Activated naive CD8-positive, alpha-beta T cell (primary cell): ENCODE data around the gene UCMA.
"Not testable (repeated sequence)": the region's sequence is repeated elsewhere in the genome, so short reads cannot be mapped to it uniquely, and the experiment has no call there.

Experiments
- H3K27ac Mint-ChIP-seq: one replicate; pipeline ENCODE4 v1.8.0; 2021; ENCODE audit warnings: mixed read lengths
- H3K27me3 Mint-ChIP-seq: one replicate; pipeline ENCODE4 v1.8.0; 2021; ENCODE audit warnings: mixed read lengths
- H3K36me3 Mint-ChIP-seq: one replicate; pipeline ENCODE4 v1.8.0; 2021; ENCODE audit warnings: mixed read lengths
- H3K4me1 Mint-ChIP-seq: one replicate; pipeline ENCODE4 v1.8.0; 2021; ENCODE audit warnings: low read depth, mixed read lengths
- H3K4me3 Mint-ChIP-seq: one replicate; pipeline ENCODE4 v1.8.0; 2021; ENCODE audit warnings: mild to moderate bottlenecking, mixed read lengths
- H3K9me3 Mint-ChIP-seq: one replicate; pipeline ENCODE4 v1.8.0; 2021; ENCODE audit warnings: low read depth, mixed read lengths

Gene UCMA

GRCh38 chr10:13234172-13234571, at the start of gene UCMA:
UCMA (minus strand) TSS chr10:13234374; CDS start chr10:13234258, 116 bp downstream.
- Mint-ChIP-seq H3K4me3 (no peak within 1 kb of the TSS), H3K27ac (no peak within 1 kb of the TSS), H3K4me1 (no peaks in the 10 kb centered on the region), H3K27me3 (no peaks in the 10 kb centered on the region), H3K36me3 (no peaks in the 10 kb centered on the region), H3K9me3 (no peaks in the 10 kb centered on the region)

GRCh38 chr10:13282348-13282747, 48.2 kb upstream of the UCMA start:
- not testable (repeated sequence) for H3K4me3 Mint-ChIP-seq, H3K4me1 Mint-ChIP-seq, H3K27me3 Mint-ChIP-seq, H3K36me3 Mint-ChIP-seq, H3K27ac Mint-ChIP-seq, H3K9me3 Mint-ChIP-seq

GRCh38 chr10:13276749-13277365, 42.7 kb upstream of the UCMA start:
- H3K4me3 Mint-ChIP-seq, result no peak overlapping the region
- H3K27ac Mint-ChIP-seq, result no peak overlapping the region

GRCh38 chr10:13276146-13276545, 42.0 kb upstream of the UCMA start:
- H3K27ac Mint-ChIP-seq, H3K4me1 Mint-ChIP-seq, H3K4me3 Mint-ChIP-seq, H3K36me3 Mint-ChIP-seq, H3K9me3 Mint-ChIP-seq, H3K27me3 Mint-ChIP-seq: not testable (repeated sequence)

More at GRCh38 chr10:13276749-13277365, 42.7 kb upstream of the UCMA start:
- H3K27me3 Mint-ChIP-seq, result no peaks in the 10 kb centered on the region
- H3K9me3 Mint-ChIP-seq, result no peaks in the 10 kb centered on the region
- peaks cover 2% of the 10 kb centered on the region for H3K36me3 Mint-ChIP-seq
- no peaks in the 10 kb centered on the region for H3K4me1 Mint-ChIP-seq

GRCh38 chr10:13272164-13272571, 38.0 kb upstream of the UCMA start:
- H3K4me1 Mint-ChIP-seq, result peaks cover 5% of the 10 kb centered on the region
- H3K27ac Mint-ChIP-seq, result no peak overlapping the region
- H3K4me3 Mint-ChIP-seq, result no peak overlapping the region
- H3K36me3 Mint-ChIP-seq, result peaks cover 2% of the 10 kb centered on the region
- H3K9me3 Mint-ChIP-seq, result no peaks in the 10 kb centered on the region
- no peaks in the 10 kb centered on the region for H3K27me3 Mint-ChIP-seq

- no peak overlapping the region for H3K4me3 Mint-ChIP-seq
- peaks cover 5% of the 10 kb centered on the region for H3K4me1 Mint-ChIP-seq
- H3K9me3 Mint-ChIP-seq, result no peaks in the 10 kb centered on the region
- peaks cover under 1% of the 10 kb centered on the region for H3K36me3 Mint-ChIP-seq
- H3K27me3 Mint-ChIP-seq, result no peaks in the 10 kb centered on the region
- no peak overlapping the region for H3K27ac Mint-ChIP-seq
Observed at GRCh38 chr10:13271552-13272163, 37.5 kb upstream of the UCMA start.

- peaks cover 5% of the 10 kb centered on the region for H3K4me1 Mint-ChIP-seq
- peaks cover 1% of the 10 kb centered on the region for H3K27me3 Mint-ChIP-seq
- H3K27ac Mint-ChIP-seq, result no peak overlapping the region
- no peak overlapping the region for H3K4me3 Mint-ChIP-seq
- no peaks in the 10 kb centered on the region for H3K9me3 Mint-ChIP-seq
- H3K36me3 Mint-ChIP-seq, result no peaks in the 10 kb centered on the region
Observed at GRCh38 chr10:13270877-13271551, 36.8 kb upstream of the UCMA start.

- peaks cover 5% of the 10 kb centered on the region for H3K4me1 Mint-ChIP-seq
- peaks cover 3% of the 10 kb centered on the region for H3K27me3 Mint-ChIP-seq
- H3K4me3 Mint-ChIP-seq, result no peak overlapping the region
- no peaks in the 10 kb centered on the region for H3K36me3 Mint-ChIP-seq
- no peak overlapping the region for H3K27ac Mint-ChIP-seq
- H3K9me3 Mint-ChIP-seq, result no peaks in the 10 kb centered on the region
Observed at GRCh38 chr10:13268841-13269240, 34.7 kb upstream of the UCMA start.

- peaks cover 6% of the 10 kb centered on the region for H3K27me3 Mint-ChIP-seq
- H3K27ac Mint-ChIP-seq, result no peak overlapping the region
- no peaks in the 10 kb centered on the region for H3K9me3 Mint-ChIP-seq
- H3K4me1 Mint-ChIP-seq, result peaks cover 5% of the 10 kb centered on the region
- H3K4me3 Mint-ChIP-seq, result no peak overlapping the region
- no peaks in the 10 kb centered on the region for H3K36me3 Mint-ChIP-seq
Observed at GRCh38 chr10:13268310-13268709, 34.1 kb upstream of the UCMA start.

GRCh38 chr10:13263591-13263990, 29.4 kb upstream of the UCMA start:
- Mint-ChIP-seq H3K4me1 (no peaks in the 10 kb centered on the region), H3K27ac (no peak overlapping the region), H3K27me3 (peaks cover 10% of the 10 kb centered on the region), H3K9me3 (no peaks in the 10 kb centered on the region), H3K36me3 (no peaks in the 10 kb centered on the region), H3K4me3 (no peak overlapping the region)

- H3K36me3 Mint-ChIP-seq, result no peaks in the 10 kb centered on the region
- peaks cover 3% of the 10 kb centered on the region for H3K4me1 Mint-ChIP-seq
- H3K27me3 Mint-ChIP-seq, result peaks cover 10% of the 10 kb centered on the region
- no peak overlapping the region for H3K4me3 Mint-ChIP-seq
- H3K9me3 Mint-ChIP-seq, result no peaks in the 10 kb centered on the region
- H3K27ac Mint-ChIP-seq, result no peak overlapping the region
Observed at GRCh38 chr10:13262433-13262832, 28.3 kb upstream of the UCMA start.

GRCh38 chr10:13257621-13258140, 23.5 kb upstream of the UCMA start:
- H3K36me3 Mint-ChIP-seq, result no peaks in the 10 kb centered on the region
- H3K27ac Mint-ChIP-seq, result no peak overlapping the region
- peaks cover 3% of the 10 kb centered on the region for H3K4me1 Mint-ChIP-seq
- H3K9me3 Mint-ChIP-seq, result no peaks in the 10 kb centered on the region
- H3K4me3 Mint-ChIP-seq, result no peak overlapping the region
- no peaks in the 10 kb centered on the region for H3K27me3 Mint-ChIP-seq

- H3K27ac Mint-ChIP-seq, result no peak overlapping the region
- H3K4me1 Mint-ChIP-seq, result peaks cover 3% of the 10 kb centered on the region
- H3K36me3 Mint-ChIP-seq, result no peaks in the 10 kb centered on the region
- no peaks in the 10 kb centered on the region for H3K9me3 Mint-ChIP-seq
- H3K4me3 Mint-ChIP-seq, result no peak overlapping the region
- H3K27me3 Mint-ChIP-seq, result no peaks in the 10 kb centered on the region
Observed at GRCh38 chr10:13256627-13257026, 22.5 kb upstream of the UCMA start.

GRCh38 chr10:13253726-13254125, 19.6 kb upstream of the UCMA start:
- no peaks in the 10 kb centered on the region for H3K36me3 Mint-ChIP-seq
- H3K4me1 Mint-ChIP-seq, result peaks cover 3% of the 10 kb centered on the region

GRCh38 chr10:13247784-13248183, 13.6 kb upstream of the UCMA start:
- H3K27me3 Mint-ChIP-seq, result no peaks in the 10 kb centered on the region
- H3K36me3 Mint-ChIP-seq, result no peaks in the 10 kb centered on the region
- no peaks in the 10 kb centered on the region for H3K4me1 Mint-ChIP-seq
- H3K9me3 Mint-ChIP-seq, result no peaks in the 10 kb centered on the region
- no peak overlapping the region for H3K27ac Mint-ChIP-seq
- no peak overlapping the region for H3K4me3 Mint-ChIP-seq

More at GRCh38 chr10:13253726-13254125, 19.6 kb upstream of the UCMA start:
- no peak overlapping the region for H3K4me3 Mint-ChIP-seq
- H3K27ac Mint-ChIP-seq, result no peak overlapping the region
- no peaks in the 10 kb centered on the region for H3K9me3 Mint-ChIP-seq
- no peaks in the 10 kb centered on the region for H3K27me3 Mint-ChIP-seq
